T47D (cell line): Measurements from ENCODE around the gene TMEM95.

Experiments used
- DNase-seq, 2 experiments: peaks; one replicate each; pipeline versions ENCODE4 v3.0.0 to v3.0.0-alpha.2; 2011 to 2012; ENCODE audit warnings: low read depth in 1 of 2, low spot score in 1 of 2
- JUND ChIP-seq: IDR thresholded peaks from 2 replicates; pipeline ENCODE4 v1.6.1; 2012; ENCODE audit warnings: low read depth
- in situ Hi-C: cut with HindIII; loops from 2 replicates; pipeline ENCODE4 v1.10.0; 2016; ENCODE audit warnings: low sequenced_read_pairs, low pct_unique_long_range_greater_than_20kb

The TMEM95 gene

GRCh38 chr17:7355053-7355452 is at the start of gene TMEM95:
Gene TMEM95 (plus strand): TSS chr17:7355156. CDS start chr17:7355205, 49 bp downstream.
- DNase-seq, result no peak
- no peak for TF ChIP-seq JUND
- in situ Hi-C loops, result no loop called here

GRCh38 chr17:7306911-7307685 is 47.9 kb upstream of the TMEM95 start, which contains the start of gene EIF5A:
Gene EIF5A (plus strand): TSS chr17:7307628. CDS start chr17:7309636, 2,008 bp downstream.
- DNase-seq, result peak; percentile 94 to 99
- TF ChIP-seq JUND, result no peak

GRCh38 chr17:7307686-7308624 is 47.0 kb upstream of the TMEM95 start:
- in situ Hi-C loops, result no loop called here
- DNase-seq, result peak in 1 of 2 experiments; percentile 40
- TF ChIP-seq JUND, result no peak

More at GRCh38 chr17:7306911-7307685, 47.9 kb upstream of the TMEM95 start, which contains the start of gene EIF5A:
- in situ Hi-C loops, result no loop called here

- in situ Hi-C loops, result no loop called here
- DNase-seq, result peak; percentile 72 to 89
- TF ChIP-seq JUND, result no peak
Measured at GRCh38 chr17:7308625-7309433, 46.1 kb upstream of the TMEM95 start.

GRCh38 chr17:7309628-7310027 is 45.3 kb upstream of the TMEM95 start:
- no peak for TF ChIP-seq JUND
- in situ Hi-C loops, result no loop called here
- no peak for DNase-seq

GRCh38 chr17:7311110-7311705 is 43.7 kb upstream of the TMEM95 start:
- no peak for TF ChIP-seq JUND
- in situ Hi-C loops, result no loop called here
- DNase-seq, result no peak

GRCh38 chr17:7312432-7313087 is 42.4 kb upstream of the TMEM95 start:
- no peak for DNase-seq
- no peak for TF ChIP-seq JUND
- in situ Hi-C loops, result no loop called here

- no peak for TF ChIP-seq JUND
- in situ Hi-C loops, result no loop called here
- no peak for DNase-seq
Measured at GRCh38 chr17:7313088-7313889, 41.7 kb upstream of the TMEM95 start.

- in situ Hi-C loops, result no loop called here
- DNase-seq, result no peak
- no peak for TF ChIP-seq JUND
Measured at GRCh38 chr17:7313890-7314718, 40.9 kb upstream of the TMEM95 start.
